ENCODE results near the gene SNHG17. TPM values are rescaled to one million over a fixed set of nuclear protein-coding genes. Genes with fewer than 3 reads are reported as not detected.
"Not testable (repeated sequence)": the region's sequence is repeated elsewhere in the genome, so short reads cannot be mapped to it uniquely, and the experiment has no call there.

SNHG17 gene
- total RNA-seq, 1 donor from 2014 or later, result 5.6 TPM

GRCh38 chr20:38395165-38395564, 40.0 kb downstream of the SNHG17 start:
- ATAC-seq, result no peak
- DNase-seq (ENCODE audit: missing footprints), result no peak
- intact Hi-C loops (cut with DNase I), result no loop called here

DNA sequence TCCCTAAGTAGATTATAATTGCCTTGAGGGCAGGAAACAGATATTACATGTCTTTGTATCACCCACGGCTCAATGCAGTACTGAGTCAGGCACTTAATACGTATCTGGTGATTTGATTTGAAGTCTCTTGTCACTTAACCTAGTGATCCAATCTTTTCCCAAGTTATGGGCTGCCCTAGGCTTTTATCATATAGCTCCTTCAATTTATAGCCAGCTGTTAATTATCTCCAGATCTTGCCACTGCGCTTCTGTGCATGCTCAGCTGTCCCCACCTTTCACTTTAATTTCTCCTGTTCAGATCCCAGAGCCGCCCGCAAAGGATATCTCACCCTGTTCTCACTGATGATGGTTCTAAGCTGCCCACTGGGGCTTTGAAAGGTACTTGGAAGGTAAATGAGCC, 41.9 kb downstream of the SNHG17 start:
- ATAC-seq, result no peak
- no peak for DNase-seq (ENCODE audit: missing footprints)
- intact Hi-C loops (cut with DNase I), result no loop called here

GRCh38 chr20:38392356-38392755, 42.8 kb downstream of the SNHG17 start:
- intact Hi-C loops (cut with DNase I), result no loop called here
- DNase-seq (ENCODE audit: missing footprints) (no peak), ATAC-seq (no peak)

DNA sequence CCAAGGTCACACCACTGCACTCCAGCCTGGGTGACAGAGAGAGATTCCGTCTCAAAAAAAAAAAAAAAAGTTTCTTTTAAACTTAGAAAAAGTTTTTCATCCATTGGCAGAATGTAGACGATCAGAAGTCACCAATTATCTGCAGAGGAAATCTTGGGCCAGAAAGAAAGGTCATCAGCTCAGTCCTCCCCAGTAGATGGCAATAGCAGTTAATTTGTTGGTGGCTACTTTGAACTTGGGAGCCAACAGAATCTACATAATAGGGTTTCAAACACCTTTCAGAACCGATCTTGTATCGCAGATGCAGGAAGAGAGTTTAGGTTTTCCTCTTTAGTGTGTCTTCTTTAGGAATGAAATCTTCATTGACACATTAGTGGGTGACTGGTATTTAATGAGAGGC, 47.2 kb downstream of the SNHG17 start:
- no peak for DNase-seq (ENCODE audit: missing footprints)
- intact Hi-C loops (cut with DNase I), result no loop called here
- no peak for ATAC-seq

DNA sequence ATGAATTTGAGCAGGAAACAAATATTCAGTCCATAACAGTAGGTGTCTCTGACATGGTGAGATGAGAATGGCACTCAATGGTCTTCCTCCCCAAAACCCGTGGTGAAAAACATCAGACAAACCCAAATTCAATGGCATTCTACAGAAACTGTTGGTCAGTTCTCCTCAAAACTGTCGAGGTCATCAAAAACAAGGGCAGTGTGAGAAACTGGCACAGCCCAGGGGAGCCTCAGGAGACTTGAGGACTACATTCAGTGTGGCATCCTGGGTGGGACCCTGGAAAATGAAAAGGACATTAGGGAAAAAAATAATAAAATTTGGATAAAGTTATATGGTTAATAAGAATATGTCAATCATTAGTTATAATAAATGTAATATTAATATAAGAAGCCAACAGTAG, 48.3 kb downstream of the SNHG17 start:
- no peak for DNase-seq (ENCODE audit: missing footprints)
- intact Hi-C loops (cut with DNase I), result no loop called here

DNA sequence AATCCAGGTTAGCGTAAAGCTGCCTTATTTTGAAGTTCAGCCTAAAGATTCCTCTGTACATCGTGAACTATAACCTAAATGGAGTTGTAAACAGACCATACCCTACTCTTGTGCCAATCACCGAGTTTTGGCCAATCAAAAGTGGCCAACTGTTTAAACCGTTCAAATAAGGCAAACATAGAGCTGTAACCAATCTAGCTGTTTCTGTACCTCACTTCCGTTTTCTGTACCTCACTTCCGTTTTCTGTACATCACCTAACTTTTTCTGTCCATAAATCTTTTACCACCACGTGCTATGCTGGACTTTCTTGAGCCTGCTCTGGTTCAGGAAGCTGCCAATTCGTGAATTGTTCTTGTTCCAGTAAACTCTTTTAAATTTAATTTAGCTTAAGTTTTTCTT, 49.1 kb downstream of the SNHG17 start:
- DNase-seq (ENCODE audit: missing footprints) (no peak), ATAC-seq (no peak)
- intact Hi-C loops (cut with DNase I), result no loop called here

More for the DNA sequence above, 48.3 kb downstream of the SNHG17 start:
- ATAC-seq, result no peak

DNA sequence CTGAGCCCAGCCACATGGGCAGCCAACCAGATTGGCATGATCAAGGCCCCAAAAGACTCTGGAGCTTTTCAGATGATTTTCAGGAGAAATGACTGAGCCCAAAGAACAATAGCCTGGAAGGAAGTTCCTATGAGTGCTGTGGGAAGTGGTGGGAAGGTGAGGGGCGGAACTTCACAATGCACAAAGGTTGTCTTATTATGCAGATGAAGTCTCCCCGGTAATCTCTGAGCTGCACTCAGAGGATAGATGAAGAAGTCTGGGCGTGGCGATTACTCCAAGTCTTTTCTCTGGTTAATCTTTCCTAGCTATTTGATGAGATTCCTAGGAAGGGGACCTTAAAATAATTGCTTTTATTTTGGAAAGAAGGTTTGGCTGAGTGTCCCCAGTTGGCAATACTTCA, 52.0 kb downstream of the SNHG17 start:
- DNase-seq (ENCODE audit: missing footprints), result no peak
- intact Hi-C loops (cut with DNase I), result no loop called here
- no peak for ATAC-seq

- DNase-seq (ENCODE audit: missing footprints); ATAC-seq; intact Hi-C loops (cut with DNase I): not testable (repeated sequence)
Measured at GRCh38 chr20:38377838-38378237, 57.3 kb downstream of the SNHG17 start.

DNA sequence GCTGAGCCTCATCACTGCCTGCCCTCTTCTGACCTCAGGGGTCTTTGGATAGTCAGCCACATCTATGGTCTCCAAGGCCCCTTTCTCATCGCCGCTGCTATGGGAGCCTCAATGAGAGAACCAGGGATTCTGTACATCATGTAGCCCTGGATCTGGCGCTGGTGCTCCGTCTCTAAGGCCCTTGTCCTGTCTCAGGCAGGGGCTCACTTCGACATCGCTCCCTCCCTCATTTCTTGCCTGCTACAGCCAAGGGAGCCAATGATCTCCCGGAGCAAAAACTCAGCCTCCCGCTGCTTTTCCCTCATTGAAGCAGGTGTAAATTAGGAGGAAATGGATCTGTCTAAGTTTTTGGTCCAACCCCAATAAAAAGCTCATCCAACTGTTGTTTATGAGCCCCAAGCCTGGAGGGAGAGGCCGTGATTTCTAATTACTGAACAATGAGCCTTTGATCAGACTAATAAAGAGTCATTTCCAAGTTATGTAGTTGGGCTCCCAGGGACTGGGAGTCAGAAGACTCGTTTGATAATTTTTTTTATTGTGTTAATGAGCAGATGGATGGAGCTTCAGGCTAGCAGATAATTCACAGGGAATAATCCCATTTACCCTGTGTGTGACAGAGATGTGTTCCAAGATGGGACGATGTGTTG, 58.0 kb downstream of the SNHG17 start:
- ATAC-seq (no peak), DNase-seq (ENCODE audit: missing footprints) (no peak)
- intact Hi-C loops (cut with DNase I), result no loop called here

DNA sequence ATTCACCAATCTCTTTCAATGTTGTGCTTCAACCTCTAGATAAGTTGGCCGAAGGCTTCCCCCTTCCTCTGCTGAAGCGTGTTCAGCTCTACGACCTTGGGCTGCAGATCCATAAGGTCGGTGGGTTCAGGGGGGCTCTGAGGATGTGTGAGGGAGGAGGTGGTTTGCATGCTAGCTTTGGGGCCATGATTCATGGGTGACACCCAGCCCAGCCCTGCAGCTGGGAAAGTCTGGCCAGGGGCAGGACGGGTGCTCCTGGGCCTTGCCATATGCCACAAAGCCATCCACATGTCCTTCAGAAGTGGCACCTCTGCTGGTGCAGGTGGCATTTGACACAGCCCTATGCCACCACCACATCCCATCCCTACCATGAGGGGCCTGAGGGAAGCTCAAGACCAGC, 61.2 kb downstream of the SNHG17 start:
- DNase-seq (ENCODE audit: missing footprints), result no peak
- intact Hi-C loops (cut with DNase I), result no loop called here
- no peak for ATAC-seq

DNA sequence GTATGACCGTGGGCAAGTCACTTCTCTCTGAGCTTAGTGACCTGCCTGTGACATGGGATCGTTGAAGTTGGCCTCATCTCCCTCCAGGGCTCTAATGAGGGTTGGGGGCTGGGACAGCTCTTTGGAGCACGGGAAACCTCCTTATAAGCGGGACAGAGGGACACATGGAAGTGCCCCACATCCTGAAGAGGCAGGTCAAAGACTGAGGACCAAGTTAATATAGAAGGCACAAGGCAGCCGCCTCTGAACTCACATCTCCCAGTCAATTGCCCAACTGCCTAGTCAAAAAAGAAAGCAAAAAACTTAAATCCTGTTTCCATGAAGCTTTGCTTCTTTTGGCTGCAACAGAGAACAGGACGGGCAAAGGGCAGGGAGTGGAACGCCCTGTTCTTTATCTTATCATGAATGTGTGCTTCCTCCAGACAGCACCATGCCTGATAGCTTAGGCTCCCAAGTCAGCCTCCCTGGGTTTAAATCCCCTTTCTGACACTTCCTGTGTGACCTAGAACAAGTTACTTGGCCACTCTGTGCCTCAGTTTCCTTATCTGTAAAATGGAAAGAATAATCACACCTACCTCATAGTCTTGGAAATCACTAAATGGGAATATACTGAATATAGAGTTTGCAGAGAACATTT, 61.8 kb downstream of the SNHG17 start:
- intact Hi-C loops (cut with DNase I), result no loop called here
- DNase-seq (ENCODE audit: missing footprints), result no peak
- ATAC-seq, result peak; percentile 20

DNA sequence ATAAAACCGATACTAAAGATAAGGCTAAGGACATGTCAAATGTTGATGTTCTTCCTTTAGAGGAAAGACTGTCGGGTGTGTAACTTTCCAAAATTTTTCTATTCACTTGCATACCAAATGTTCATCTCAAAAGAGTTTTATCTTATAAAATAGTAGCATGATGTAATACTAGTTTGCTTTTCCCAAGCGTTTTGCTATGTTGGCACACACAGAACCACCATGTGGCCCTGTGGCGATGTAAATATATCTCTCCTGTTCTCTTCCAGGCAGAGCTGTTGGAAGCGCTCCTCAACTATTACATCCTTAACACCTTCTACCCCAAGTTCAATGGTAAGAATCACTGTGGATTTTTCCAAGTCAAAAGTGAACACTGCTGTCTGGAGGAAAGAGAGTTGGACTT, 62.3 kb downstream of the SNHG17 start:
- ATAC-seq, result no peak
- intact Hi-C loops (cut with DNase I), result no loop called here
- DNase-seq (ENCODE audit: missing footprints), result no peak

Other genes with a start within 250 kb of the SNHG17 start
- gene KIAA1755, start 174.6 kb downstream of the SNHG17 start, total RNA-seq, result 7.9 TPM
- gene BPI, start 131.2 kb downstream of the SNHG17 start, total RNA-seq, result not detected
- gene LBP, start 88.8 kb downstream of the SNHG17 start, total RNA-seq, result 0.16 TPM
- gene RALGAPB, start 37.5 kb upstream of the SNHG17 start, total RNA-seq, result 21.9 TPM
- gene ADIG, start 145.9 kb upstream of the SNHG17 start, total RNA-seq, result 0.43 TPM
- not detected for gene ARHGAP40, start 166.5 kb upstream of the SNHG17 start, total RNA-seq